Prostate gland (tissue), 2 donors: Measurements from ENCODE around the gene PCBP4.

Experiments
- POLR2AphosphoS5 ChIP-seq: sonication (generic); formaldehyde crosslinking; IDR thresholded peaks from one replicate; pipeline ENCODE4 v1.6.1; 2017; ENCODE audit warnings: antibody characterized with exemption
- TF ChIP-seq, protein P1 (sequence below), 4 experiments: fragments of 200-600 bp in 2 of 4; fragments of 450-650 bp in 2 of 4; sonication (generic) in 2 of 4; IDR thresholded peaks; 1 replicate in 3 of 4; 2 replicates in 1 of 4; pipeline ENCODE4 v1.5.1; 2016 to 2019; ENCODE audit warnings: antibody characterized with exemption in 4 of 4, mild to moderate bottlenecking in 2 of 4, moderate library complexity in 2 of 4

DNA sequence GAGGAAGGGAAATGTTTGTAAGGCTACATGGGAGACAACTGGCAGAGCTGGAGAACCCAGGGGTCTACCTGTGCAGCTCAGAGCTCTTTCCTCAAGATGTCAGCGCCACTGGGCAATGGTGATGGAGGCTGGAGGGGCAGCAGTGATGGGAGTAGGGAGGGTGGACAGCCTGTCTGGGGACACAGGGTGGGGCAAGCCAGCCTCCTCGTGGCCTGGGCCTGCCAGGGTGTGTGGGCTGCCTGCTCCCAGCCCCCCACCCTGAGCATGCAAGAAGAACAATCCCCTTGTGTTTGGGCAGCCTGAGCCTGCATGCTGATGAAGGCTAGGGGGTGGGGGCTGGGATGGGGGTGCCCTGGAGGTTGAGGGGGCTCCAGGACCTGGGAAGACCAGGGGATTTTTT, 1.2 kb downstream of the PCBP4 start:
- TF ChIP-seq, protein P1, sequence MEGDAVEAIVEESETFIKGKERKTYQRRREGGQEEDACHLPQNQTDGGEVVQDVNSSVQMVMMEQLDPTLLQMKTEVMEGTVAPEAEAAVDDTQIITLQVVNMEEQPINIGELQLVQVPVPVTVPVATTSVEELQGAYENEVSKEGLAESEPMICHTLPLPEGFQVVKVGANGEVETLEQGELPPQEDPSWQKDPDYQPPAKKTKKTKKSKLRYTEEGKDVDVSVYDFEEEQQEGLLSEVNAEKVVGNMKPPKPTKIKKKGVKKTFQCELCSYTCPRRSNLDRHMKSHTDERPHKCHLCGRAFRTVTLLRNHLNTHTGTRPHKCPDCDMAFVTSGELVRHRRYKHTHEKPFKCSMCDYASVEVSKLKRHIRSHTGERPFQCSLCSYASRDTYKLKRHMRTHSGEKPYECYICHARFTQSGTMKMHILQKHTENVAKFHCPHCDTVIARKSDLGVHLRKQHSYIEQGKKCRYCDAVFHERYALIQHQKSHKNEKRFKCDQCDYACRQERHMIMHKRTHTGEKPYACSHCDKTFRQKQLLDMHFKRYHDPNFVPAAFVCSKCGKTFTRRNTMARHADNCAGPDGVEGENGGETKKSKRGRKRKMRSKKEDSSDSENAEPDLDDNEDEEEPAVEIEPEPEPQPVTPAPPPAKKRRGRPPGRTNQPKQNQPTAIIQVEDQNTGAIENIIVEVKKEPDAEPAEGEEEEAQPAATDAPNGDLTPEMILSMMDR (IDR thresholded peaks at IDR 0.05), result no peak
- no peak for TF ChIP-seq POLR2AphosphoS5
